ENCODE measurements around the gene NOL4L.

NOL4L gene

GRCh38 chr20:32521780-32522525 lies 63.2 kb downstream of the NOL4L start:
- peak; percentile 69 for DNase-seq

GRCh38 chr20:32520927-32521203 lies 64.3 kb downstream of the NOL4L start:
- DNase-seq: no peak

- no peak for DNase-seq
Observed at GRCh38 chr20:32519381-32519730, 65.8 kb downstream of the NOL4L start.

GRCh38 chr20:32518593-32519380 lies 66.3 kb downstream of the NOL4L start:
- no peak for DNase-seq

- no peak for DNase-seq
Observed at GRCh38 chr20:32517914-32518592, 67.1 kb downstream of the NOL4L start.

GRCh38 chr20:32517518-32517873 lies 67.6 kb downstream of the NOL4L start:
- no peak for DNase-seq

- DNase-seq: no peak
Observed at GRCh38 chr20:32516583-32517517, 68.3 kb downstream of the NOL4L start.

- DNase-seq: no peak
Observed at GRCh38 chr20:32515631-32516101, 69.5 kb downstream of the NOL4L start.

- DNase-seq: no peak
Observed at GRCh38 chr20:32514760-32515159, 70.4 kb downstream of the NOL4L start.

GRCh38 chr20:32513031-32513866 lies 71.9 kb downstream of the NOL4L start:
- no peak for DNase-seq

GRCh38 chr20:32512047-32512385 lies 73.1 kb downstream of the NOL4L start:
- DNase-seq: no peak

GRCh38 chr20:32511358-32512046 lies 73.6 kb downstream of the NOL4L start:
- DNase-seq: no peak

GRCh38 chr20:32510601-32511357 lies 74.4 kb downstream of the NOL4L start:
- DNase-seq: no peak

- no peak for DNase-seq
Observed at GRCh38 chr20:32510120-32510600, 75.0 kb downstream of the NOL4L start.

GRCh38 chr20:32509639-32510066 lies 75.5 kb downstream of the NOL4L start:
- peak; percentile 60 for DNase-seq

GRCh38 chr20:32508775-32509119 lies 76.4 kb downstream of the NOL4L start:
- DNase-seq: no peak

GRCh38 chr20:32507998-32508774 lies 76.9 kb downstream of the NOL4L start:
- no peak for DNase-seq

- no peak for DNase-seq
Observed at GRCh38 chr20:32506721-32507120, 78.4 kb downstream of the NOL4L start.

- no peak for DNase-seq
Observed at GRCh38 chr20:32505723-32506473, 79.2 kb downstream of the NOL4L start.

Data from activated CD4-positive, alpha-beta T cell treated with anti-CD3 and anti-CD28 coated beads, Interleukin-2, amount 50 U/mL, for 1 hour (primary cell).